ENCODE results near the gene CYP4F3.
A peak's percentile ranks its signal among the peaks of the same experiment; 100 is the strongest.

The CYP4F3 gene

GRCh38 chr19:15623711-15624318, 16.9 kb upstream of the CYP4F3 start:
- DNase-seq: no peak
- Histone ChIP-seq H3K27ac (no peak overlapping the region), H3K27me3 (peaks cover 0 to 31% of the 10 kb centered on the region in 2 donors), H3K4me3 (no peak overlapping the region), H3K4me1 (no peaks in the 10 kb centered on the region), H3K36me3 (no peaks in the 10 kb centered on the region), H3K9me3 (no peaks in the 10 kb centered on the region)
- no peak for TF ChIP-seq CTCF (IDR thresholded peaks at IDR 0.05)
- intact Hi-C loops (cut with DNase I; ENCODE audit: low total_unique reads): loop anchor here (10.0 kb wide), 2 partner anchors 251 to 401 kb away; no protein-coding TSS in a partner anchor

DNA sequence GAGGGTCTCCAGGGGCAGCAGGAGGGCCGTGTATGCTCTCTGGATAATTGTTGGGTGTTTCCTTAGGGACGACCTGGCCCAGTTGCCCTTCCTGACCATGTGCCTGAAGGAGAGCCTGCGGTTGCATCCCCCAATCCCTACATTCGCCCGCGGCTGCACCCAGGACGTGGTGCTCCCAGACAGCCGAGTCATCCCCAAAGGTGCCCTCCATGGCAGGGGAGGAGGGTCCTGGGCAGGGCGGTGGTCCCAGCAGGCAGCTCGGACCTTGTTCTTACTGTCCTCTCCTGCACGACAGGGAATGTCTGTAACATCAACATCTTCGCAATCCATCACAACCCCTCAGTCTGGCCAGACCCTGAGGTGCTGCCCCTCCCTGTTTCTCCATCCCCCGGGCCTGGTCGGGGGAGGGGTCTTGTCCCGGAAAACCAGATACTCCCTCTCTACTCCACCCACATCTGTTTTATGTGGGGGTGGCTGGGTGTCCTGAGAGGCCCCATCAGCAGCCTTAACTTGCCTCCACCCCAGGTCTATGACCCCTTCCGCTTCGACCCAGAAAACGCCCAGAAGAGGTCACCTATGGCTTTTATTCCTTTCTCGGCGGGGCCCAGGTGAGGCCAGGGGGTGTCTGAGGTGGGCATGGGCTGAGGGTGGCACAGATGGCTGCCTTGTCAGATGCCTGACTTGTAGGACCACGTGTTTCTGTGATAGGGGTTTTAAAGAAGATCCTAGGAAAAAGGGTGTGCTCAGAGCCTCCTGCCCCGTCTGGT, 12.3 kb upstream of the CYP4F3 start:
- no peak for TF ChIP-seq CTCF (IDR thresholded peaks at IDR 0.05)
- Histone ChIP-seq H3K4me3 (no peak overlapping the region), H3K27ac (no peak overlapping the region), H3K36me3 (no peaks in the 10 kb centered on the region), H3K4me1 (no peaks in the 10 kb centered on the region), H3K9me3 (no peaks in the 10 kb centered on the region), H3K27me3 (peaks cover 0 to 31% of the 10 kb centered on the region in 2 donors)
- intact Hi-C loops (cut with DNase I; ENCODE audit: low total_unique reads): loop anchor here (10.0 kb wide), 2 partner anchors 246 to 396 kb away; no protein-coding TSS in a partner anchor
- DNase-seq: no peak

GRCh38 chr19:15629003-15629880, 11.5 kb upstream of the CYP4F3 start:
- Histone ChIP-seq H3K4me3 (no peak overlapping the region), H3K27me3 (peaks cover 0 to 24% of the 10 kb centered on the region in 2 donors), H3K27ac (no peak overlapping the region), H3K36me3 (no peaks in the 10 kb centered on the region), H3K9me3 (no peaks in the 10 kb centered on the region), H3K4me1 (no peaks in the 10 kb centered on the region)
- intact Hi-C loops (cut with DNase I; ENCODE audit: low total_unique reads): loop anchor here (10.0 kb wide), 2 partner anchors 246 to 396 kb away; no protein-coding TSS in a partner anchor
- peak; percentile 90 to 93 for TF ChIP-seq CTCF (IDR thresholded peaks at IDR 0.05)
- DNase-seq: peak; percentile 65 to 79

GRCh38 chr19:15631817-15632216, 8.9 kb upstream of the CYP4F3 start:
- TF ChIP-seq CTCF (IDR thresholded peaks at IDR 0.05): no peak
- intact Hi-C loops (cut with DNase I; ENCODE audit: low total_unique reads): no loop called here
- H3K36me3 ChIP-seq: no peaks in the 10 kb centered on the region
- H3K4me3 ChIP-seq: no peak overlapping the region
- DNase-seq: no peak
- H3K9me3 ChIP-seq: no peaks in the 10 kb centered on the region
- peaks cover 0 to 39% of the 10 kb centered on the region in 2 donors for H3K27me3 ChIP-seq
- no peaks in the 10 kb centered on the region for H3K4me1 ChIP-seq
- H3K27ac ChIP-seq: no peak overlapping the region

DNA sequence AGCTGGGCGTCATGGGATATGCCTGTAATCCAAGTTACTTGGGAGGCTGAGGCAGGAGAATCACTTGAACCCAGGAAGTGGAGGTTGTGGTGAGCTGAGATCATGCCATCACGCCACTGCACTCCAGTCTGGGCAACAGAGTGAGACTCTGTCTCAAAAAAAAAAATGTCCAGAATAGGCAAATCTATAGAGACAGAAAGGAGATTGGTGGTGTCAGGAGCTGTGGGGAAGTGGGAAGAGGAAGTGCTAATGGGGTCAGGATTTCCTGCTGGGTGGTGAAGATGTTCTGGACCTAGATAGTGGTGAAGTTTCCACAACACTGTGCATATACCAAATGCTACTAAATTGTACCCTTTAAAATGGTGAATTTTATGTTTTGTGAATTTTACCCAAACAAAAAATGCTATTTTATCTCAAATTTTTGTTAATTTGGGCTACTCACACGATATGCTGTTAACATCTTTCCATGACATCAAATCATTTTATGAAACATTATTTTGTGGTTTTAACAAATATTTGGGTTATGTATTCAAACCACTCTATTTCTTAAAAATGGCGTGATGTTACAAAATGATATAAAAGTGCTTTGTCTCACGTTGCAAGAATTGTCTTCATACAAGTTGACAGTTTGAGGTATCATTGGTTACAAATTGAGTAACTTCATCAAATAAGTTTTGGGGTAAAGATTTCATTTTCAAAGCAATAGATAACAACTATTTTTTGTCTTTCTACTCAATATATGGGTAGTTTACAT, 7.4 kb upstream of the CYP4F3 start:
- H3K27me3 ChIP-seq: peaks cover 0 to 38% of the 10 kb centered on the region in 2 donors
- no peaks in the 10 kb centered on the region for H3K9me3 ChIP-seq
- no peaks in the 10 kb centered on the region for H3K4me1 ChIP-seq
- no peak for TF ChIP-seq CTCF (IDR thresholded peaks at IDR 0.05)
- no peaks in the 10 kb centered on the region for H3K36me3 ChIP-seq
- H3K27ac ChIP-seq: no peak overlapping the region
- DNase-seq: no peak
- no peak overlapping the region for H3K4me3 ChIP-seq
- intact Hi-C loops (cut with DNase I; ENCODE audit: low total_unique reads): no loop called here
